ENCODE results near the gene HABP4.

Gene HABP4

GRCh38 chr9:96523374-96523773 lies 73.4 kb downstream of the HABP4 start:
- no peak for DNase-seq

- DNase-seq: no peak
Observed at GRCh38 chr9:96524045-96524444, 74.1 kb downstream of the HABP4 start.

GRCh38 chr9:96524764-96525163 lies 74.8 kb downstream of the HABP4 start:
- DNase-seq: no peak

- DNase-seq: no peak
Observed at GRCh38 chr9:96532173-96532572, 82.2 kb downstream of the HABP4 start.

GRCh38 chr9:96540106-96540505 lies 90.1 kb downstream of the HABP4 start:
- DNase-seq: no peak
